GM12892 (cell line): ENCODE data around the gene TMEM127.

ENCODE experiments used
- POLR2A ChIP-seq: IDR thresholded peaks from 2 replicates; pipeline ENCODE4 v1.6.1; 2011; ENCODE audit warnings: low read depth, low read length, control low read depth
- POLR2AphosphoS5 ChIP-seq: IDR thresholded peaks from 2 replicates; pipeline ENCODE4 v1.6.1; 2011; ENCODE audit warnings: low read depth, low read length, control low read depth
- TAF1 ChIP-seq: IDR thresholded peaks from 2 replicates; pipeline ENCODE4 v1.6.1; 2011; ENCODE audit warnings: low read depth, mild to moderate bottlenecking, control low read depth, low read length, borderline replicate concordance

- TF ChIP-seq POLR2AphosphoS5 (no peak), POLR2A (no peak), TAF1 (no peak)
These were observed 11.2 kb downstream of the TMEM127 start for GRCh38 chr2:96254571-96254970.
